D721Med (cell line): ENCODE results near the gene PROSER2.

Source experiments
- DNase-seq: peaks from one replicate; pipeline ENCODE4 v3.0.0; 2011; ENCODE audit warnings: low spot score; ENCODE audit not compliant: insufficient read length
- FAIRE-seq: peaks from 2 replicates; lab custom pipeline; 2011; peaks lifted over from hg19 to GRCh38; lab: Jason Lieb, UNC
- CTCF ChIP-seq: IDR thresholded peaks from 2 replicates; pipeline ENCODE4 v1.5.1; 2012; ENCODE audit warnings: mild to moderate bottlenecking, control low read depth; ENCODE audit not compliant: insufficient read depth; ENCODE audit errors: missing control alignments

Gene PROSER2

GRCh38 chr10:11823122-11823988 is at the start of gene PROSER2:
Gene PROSER2, plus strand, starts transcription at chr10:11823356. Its CDS starts 28,722 bp downstream, at chr10:11852078.
- TF ChIP-seq CTCF, result no peak
- FAIRE-seq (no peak), DNase-seq (peak; percentile 42)

GRCh38 chr10:11773761-11774441 is 49.3 kb upstream of the PROSER2 start:
- FAIRE-seq (no peak), DNase-seq (no peak)
- no peak for TF ChIP-seq CTCF

- no peak for FAIRE-seq
- no peak for TF ChIP-seq CTCF
- no peak for DNase-seq
Observed at GRCh38 chr10:11775412-11775811, 47.7 kb upstream of the PROSER2 start.

- TF ChIP-seq CTCF, result no peak
- no peak for DNase-seq
- no peak for FAIRE-seq
Observed at GRCh38 chr10:11776080-11776479, 47.1 kb upstream of the PROSER2 start.

- FAIRE-seq (no peak), DNase-seq (no peak)
- TF ChIP-seq CTCF, result no peak
Observed at GRCh38 chr10:11781114-11781513, 42.0 kb upstream of the PROSER2 start.

- TF ChIP-seq CTCF, result peak; percentile 69
- peak; percentile 51 for DNase-seq
- FAIRE-seq, result no peak
Observed at GRCh38 chr10:11782793-11783557, 40.2 kb upstream of the PROSER2 start.
